ENCODE data around the gene FAM124A. TPM values are rescaled to one million over a fixed set of nuclear protein-coding genes. Genes with fewer than 3 reads are reported as not detected.
A peak's percentile ranks its signal among the peaks of the same experiment; 100 is the strongest.

The FAM124A gene
- total and polyA plus RNA-seq, 2 of the 8 experiments (the other 6 are each of a cell fraction or from before 2014, with no cell fraction given), result 40.7 to 49.9 TPM

DNA sequence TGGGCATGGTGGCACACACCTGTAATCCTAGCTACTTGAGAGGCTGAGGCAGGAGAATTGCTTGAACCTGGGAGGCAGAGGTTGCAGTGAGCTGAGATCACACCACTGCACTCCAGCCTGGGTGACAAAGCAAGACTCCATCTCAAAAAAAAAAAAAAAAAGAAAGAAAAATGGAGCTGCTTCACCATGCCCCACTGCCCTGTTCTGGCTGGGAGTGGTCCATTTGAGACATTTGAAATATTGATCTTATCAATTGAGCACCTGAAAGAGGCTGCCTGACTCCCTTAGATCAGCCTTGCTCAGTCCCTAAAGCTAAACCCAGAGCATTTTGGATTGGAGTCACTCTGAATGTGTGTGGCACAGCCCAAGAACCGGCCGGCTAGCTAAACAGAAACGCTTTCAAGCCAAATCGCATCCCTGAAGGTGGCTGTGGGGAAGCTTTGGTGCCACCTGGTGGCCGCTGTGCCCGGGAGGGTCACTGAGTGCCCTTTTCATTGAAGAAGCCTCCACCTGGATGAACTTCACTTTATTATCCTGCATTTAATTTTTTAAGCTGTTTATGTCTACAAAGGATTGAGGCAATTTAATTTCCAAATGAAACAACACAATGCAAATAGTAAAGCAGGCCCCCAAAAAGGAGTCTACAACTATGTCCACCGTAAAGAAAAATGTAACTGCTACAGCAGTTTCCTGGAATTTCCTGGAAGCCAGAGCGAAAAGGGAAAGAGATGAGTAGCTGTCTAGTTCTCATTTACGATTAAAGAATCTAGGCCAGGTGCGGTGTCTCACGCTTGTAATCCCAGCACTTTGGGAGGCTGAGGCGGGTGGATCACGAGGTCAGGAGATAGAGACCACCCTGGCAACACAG lies 64.2 kb downstream of the FAM124A start:
- Histone ChIP-seq H4K5ac (ENCODE audit: insufficient read length, low read depth, low read length) (no peak overlapping the region), H3K27me3 (replicated peaks in 1 of 4; ENCODE audit: control insufficient read depth in 3 of 4, extremely low read depth in 1 of 4, insufficient read depth in 3 of 4, low read length in 3 of 4) (no peaks in the 10 kb centered on the region), H3K18ac (ENCODE audit: extremely low read depth, low read length) (no peak overlapping the region), H3K79me2 (ENCODE audit: control insufficient read depth in 1 of 2, insufficient read depth in 2 of 2, low read length in 2 of 2) (no peaks in the 10 kb centered on the region), H4K91ac (replicated peaks; ENCODE audit: insufficient read length, low read length) (no peak overlapping the region), H4K8ac (ENCODE audit: extremely low read depth, insufficient read depth, low read length) (no peak overlapping the region), H3K23me2 (ENCODE audit: low read depth, low read length) (peaks cover 2% of the 10 kb centered on the region; the same call in 1 of the 2 replicates), H3K4ac (replicated peaks; ENCODE audit: insufficient read length, low read depth, low read length) (no peak overlapping the region), H2BK15ac (ENCODE audit: low read length) (no peak overlapping the region), H2BK12ac (ENCODE audit: low read depth, low read length) (no peak overlapping the region), H3K4me3 (ENCODE audit: extremely low read depth in 1 of 4, insufficient read depth in 2 of 4, low read depth in 3 of 4, low read length in 4 of 4) (no peak overlapping the region), H3K36me3 (ENCODE audit: control insufficient read depth in 2 of 4, insufficient read depth in 4 of 4, low read length in 3 of 4) (peaks cover 0 to 12% (median 6%) of the 10 kb centered on the region in 4 experiments; a peak in 6 of 8 replicates), H2BK5ac (ENCODE audit: low read depth, low read length) (no peak overlapping the region), H3K4me2 (ENCODE audit: insufficient read depth in 1 of 2, low read depth in 2 of 2, low read length in 2 of 2) (no peak overlapping the region), H3K23ac (ENCODE audit: insufficient read length) (no peak overlapping the region), H2AFZ (ENCODE audit: low read length) (no peak overlapping the region), H2BK120ac (replicated peaks; ENCODE audit: low read depth, low read length) (no peak overlapping the region), H3K79me1 (ENCODE audit: low read depth, low read length) (no peaks in the 10 kb centered on the region), H3K9ac (replicated peaks in 1 of 4; ENCODE audit: extremely low read depth in 1 of 4, low read depth in 3 of 4, low read length in 3 of 4) (no peak overlapping the region), H4K20me1 (replicated peaks in 1 of 2; ENCODE audit: control insufficient read depth in 1 of 2, insufficient read depth in 2 of 2, low read length in 2 of 2) (no peaks in the 10 kb centered on the region), H2AK5ac (ENCODE audit: low read depth, low read length) (no peak overlapping the region), H3K14ac (ENCODE audit: insufficient read length) (no peak overlapping the region), H3K27ac (ENCODE audit: low read depth, low read length) (no peak overlapping the region), H3K4me1 (replicated peaks in 1 of 4; ENCODE audit: control insufficient read depth in 3 of 4, insufficient read depth in 4 of 4, low read length in 3 of 4) (peaks cover 0 to 3% (median 0%) of the 10 kb centered on the region in 4 experiments; a peak in 2 of 7 replicates), H2BK20ac (ENCODE audit: low read length) (0 out of 2 replicates have a peak overlapping the region, but pooled peaks have one; percentile 91), H3K9me3 (ENCODE audit: insufficient read depth in 2 of 2, low read depth in 1 of 2, low read length in 1 of 2) (no peaks in the 10 kb centered on the region; a peak in 1 of 4 replicates), H3K56ac (replicated peaks; ENCODE audit: insufficient read length, low read depth, low read length) (no peak overlapping the region)
- ChIA-PET CTCF (ENCODE audit: partially characterized antibody) (interaction anchor here (0.6 to 5.3 kb wide), 66 partner anchors 10 to 1061 kb away, joined by 3 to 100 read pairs (median 5); partner anchors contain the start of gene SERPINE3), POLR2A (ENCODE audit: partially characterized antibody) (interaction anchor here (0.7 to 6.5 kb wide), 19 partner anchors 9 to 167 kb away, joined by 3 to 70 read pairs (median 3); partner anchors contain the start of gene INTS6)
- 51% methylated on average over 13 of the region's 13 CpGs; no CpG with 5 or more reads in 1 of the 2 experiments for WGBS, 2 experiments (ENCODE audit: extremely low coverage in 1 of 2, insufficient coverage in 1 of 2, insufficient read length in 1 of 2, insufficient replicate concordance in 2 of 2, low coverage in 1 of 2, low lambda C conversion rate in 2 of 2, missing lambda C conversion rate in 1 of 2)
- DNase-seq (ENCODE audit: low read depth in 1 of 2, low spot score in 2 of 2) (peak; percentile 63 to 96), FAIRE-seq (peak; percentile 72)
- TF ChIP-seq, protein P1, sequence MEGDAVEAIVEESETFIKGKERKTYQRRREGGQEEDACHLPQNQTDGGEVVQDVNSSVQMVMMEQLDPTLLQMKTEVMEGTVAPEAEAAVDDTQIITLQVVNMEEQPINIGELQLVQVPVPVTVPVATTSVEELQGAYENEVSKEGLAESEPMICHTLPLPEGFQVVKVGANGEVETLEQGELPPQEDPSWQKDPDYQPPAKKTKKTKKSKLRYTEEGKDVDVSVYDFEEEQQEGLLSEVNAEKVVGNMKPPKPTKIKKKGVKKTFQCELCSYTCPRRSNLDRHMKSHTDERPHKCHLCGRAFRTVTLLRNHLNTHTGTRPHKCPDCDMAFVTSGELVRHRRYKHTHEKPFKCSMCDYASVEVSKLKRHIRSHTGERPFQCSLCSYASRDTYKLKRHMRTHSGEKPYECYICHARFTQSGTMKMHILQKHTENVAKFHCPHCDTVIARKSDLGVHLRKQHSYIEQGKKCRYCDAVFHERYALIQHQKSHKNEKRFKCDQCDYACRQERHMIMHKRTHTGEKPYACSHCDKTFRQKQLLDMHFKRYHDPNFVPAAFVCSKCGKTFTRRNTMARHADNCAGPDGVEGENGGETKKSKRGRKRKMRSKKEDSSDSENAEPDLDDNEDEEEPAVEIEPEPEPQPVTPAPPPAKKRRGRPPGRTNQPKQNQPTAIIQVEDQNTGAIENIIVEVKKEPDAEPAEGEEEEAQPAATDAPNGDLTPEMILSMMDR (IDR thresholded peaks at IDR 0.05; ENCODE audit: control extremely low read depth in 1 of 3, insufficient read depth in 1 of 3, low read depth in 1 of 3, low read length in 3 of 3), result peak; percentile 86 to 95 (median 92)
- TF ChIP-seq CBX5 (IDR thresholded peaks at IDR 0.05; ENCODE audit: low read depth, low read length), result no peak
- peak; percentile 41; the same call in 1 of the 2 replicates for TF ChIP-seq GABPA (IDR thresholded peaks at IDR 0.05; ENCODE audit: borderline replicate concordance, insufficient read depth, low read length)
- no peak for TF ChIP-seq TCF12 (IDR thresholded peaks at IDR 0.05; ENCODE audit: low read depth, low read length)
- TF ChIP-seq CHD2 (IDR thresholded peaks at IDR 0.05; ENCODE audit: low read length), result no peak
- TF ChIP-seq SIN3A (conservative IDR thresholded peaks at IDR 0.05 in 1 of 2, IDR thresholded peaks at IDR 0.05 in 1 of 2; ENCODE audit: low read depth in 1 of 2, low read length in 2 of 2), result 0 out of 4 replicates have a peak, but pooled peaks of 1 of the 2 experiments have one; percentile 23
- no peak for TF ChIP-seq HDAC6 (IDR thresholded peaks at IDR 0.05; ENCODE audit: low read depth, low read length)

Measured in H1 (cell line).